ENCODE data around the gene GALK1.
A peak's percentile ranks its signal among the peaks of the same experiment; 100 is the strongest.

DNA sequence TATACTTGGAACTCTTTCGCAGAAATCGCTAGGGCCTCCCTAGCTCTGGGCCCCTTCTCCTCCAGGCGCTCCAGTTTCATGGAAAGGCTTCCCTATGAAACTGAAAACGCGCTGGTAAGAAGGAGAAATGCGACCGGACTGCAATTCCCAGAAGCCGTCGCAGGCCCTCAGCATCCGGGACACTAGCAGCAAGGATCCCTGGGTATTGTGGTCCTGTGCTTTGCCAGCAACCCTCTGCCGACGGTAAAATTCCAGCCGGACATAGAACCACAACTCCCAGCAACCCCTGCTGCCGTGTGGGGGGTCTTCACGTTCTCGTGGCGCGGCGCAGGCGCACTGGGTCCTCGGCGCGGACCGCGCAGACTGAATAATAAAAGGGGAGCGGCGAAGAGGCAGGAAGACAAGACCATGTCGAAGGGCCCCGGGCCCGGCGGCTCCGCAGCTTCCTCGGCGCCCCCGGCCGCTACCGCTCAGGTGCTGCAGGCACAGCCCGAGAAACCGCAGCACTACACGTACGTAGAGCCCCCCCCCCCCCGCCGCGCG lies 19.6 kb upstream of the GALK1 start, which contains the start of gene UNK:
- TF ChIP-seq POLR2AphosphoS5 (IDR thresholded peaks at IDR 0.05; ENCODE audit: borderline replicate concordance, low read depth, low read length) (peak; percentile 50; the same call in 1 of the 2 replicates), EZH2 (IDR thresholded peaks at IDR 0.05) (no peak)

Measured in SK-N-MC (cell line).